ENCODE results near the gene TRPV2.
A peak's percentile ranks its signal among the peaks of the same experiment; 100 is the strongest.

The TRPV2 gene

DNA sequence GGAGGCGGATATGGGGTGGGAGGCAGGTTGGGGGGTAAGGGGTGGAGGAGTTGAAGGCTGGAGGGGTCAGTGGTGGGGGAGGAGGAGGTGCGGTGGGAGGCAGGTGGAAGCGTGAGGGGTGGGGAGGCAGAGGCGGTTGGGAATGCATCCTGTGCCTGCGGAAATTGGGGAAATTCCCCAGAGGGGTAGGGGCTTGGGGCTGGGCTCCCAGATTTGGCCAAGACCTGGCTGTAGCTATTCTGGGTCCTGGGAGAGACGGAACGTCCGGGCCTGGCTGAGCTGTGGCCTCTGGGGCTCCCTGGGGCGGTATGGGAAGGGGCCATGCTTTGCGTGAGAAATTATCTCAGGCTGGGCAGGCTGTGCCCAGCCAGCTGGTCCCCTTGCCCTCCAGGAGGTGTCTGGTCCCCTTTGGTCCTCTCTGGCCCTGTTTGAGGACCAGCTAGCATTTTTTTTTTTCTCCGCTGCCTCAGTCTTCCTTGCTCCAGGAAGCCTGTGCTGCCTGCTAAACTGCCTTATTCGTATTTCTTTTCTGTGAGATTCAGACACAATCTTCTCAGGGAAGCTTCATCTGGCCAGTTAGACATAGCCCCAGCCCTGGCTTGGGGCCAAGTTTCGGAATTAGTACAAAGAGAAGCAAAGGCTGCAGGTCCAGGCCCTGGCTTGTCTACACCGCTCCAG, 7.3 kb upstream of the TRPV2 start:
- peak; percentile 29 for DNase-seq (ENCODE audit: low spot score)

DNA sequence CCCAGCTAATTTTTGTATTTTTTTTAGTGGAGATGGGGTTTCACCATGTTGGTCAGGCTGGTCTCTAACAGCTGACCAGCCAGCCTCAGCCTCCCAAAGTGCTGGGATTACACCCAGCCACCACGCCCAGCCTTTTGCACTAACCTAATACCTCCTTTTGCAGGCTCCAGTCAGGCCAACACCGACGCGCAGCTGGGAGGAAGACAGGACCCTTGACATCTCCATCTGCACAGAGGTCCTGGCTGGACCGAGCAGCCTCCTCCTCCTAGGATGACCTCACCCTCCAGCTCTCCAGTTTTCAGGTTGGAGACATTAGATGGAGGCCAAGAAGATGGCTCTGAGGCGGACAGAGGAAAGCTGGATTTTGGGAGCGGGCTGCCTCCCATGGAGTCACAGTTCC, 2.0 kb downstream of the TRPV2 start:
- no peak for DNase-seq (ENCODE audit: low spot score)

DNA sequence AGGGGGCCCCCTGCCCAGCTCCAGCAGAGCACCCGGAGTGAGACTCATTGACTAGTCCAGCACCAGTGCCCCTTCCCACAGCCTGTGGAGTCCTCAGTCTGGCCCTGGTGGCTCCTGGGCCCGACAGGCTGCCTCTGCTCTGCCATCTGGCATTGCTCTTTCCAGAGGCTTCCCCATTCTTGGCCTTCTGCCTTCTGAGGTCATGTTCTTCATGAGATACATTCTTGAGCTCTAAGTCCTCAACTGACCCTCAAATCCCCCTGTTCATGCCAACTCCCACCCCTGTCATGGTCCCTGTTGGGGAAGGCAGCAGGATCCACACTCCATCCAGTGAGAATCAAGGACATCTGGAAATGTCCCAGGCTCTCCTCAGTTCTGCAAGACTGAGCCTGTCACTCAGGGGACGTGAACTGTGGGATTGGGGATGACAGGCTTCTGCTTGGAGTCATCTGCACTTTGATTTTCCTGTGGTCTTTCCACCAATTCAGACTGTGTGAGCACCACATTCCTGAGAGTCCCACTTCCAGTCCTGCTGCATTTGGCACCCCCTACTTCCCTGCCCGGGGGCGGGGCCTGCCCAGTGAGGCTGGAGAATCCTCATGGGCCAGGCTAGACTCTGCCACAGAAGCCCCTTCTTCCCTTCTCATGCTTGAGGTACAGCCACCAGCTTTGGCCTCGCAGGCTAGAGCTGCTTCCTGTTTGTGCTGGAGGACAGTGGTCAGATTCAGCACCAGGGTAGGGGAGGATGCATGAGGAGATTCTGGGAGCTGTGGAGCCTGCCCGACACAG, 2.7 kb downstream of the TRPV2 start:
- peak; percentile 51 for DNase-seq (ENCODE audit: low spot score)

GRCh38 chr17:16418685-16419068, 3.3 kb downstream of the TRPV2 start:
- DNase-seq (ENCODE audit: low spot score), result no peak

GRCh38 chr17:16419074-16419928, 3.9 kb downstream of the TRPV2 start:
- peak; percentile 84 for DNase-seq (ENCODE audit: low spot score)

- peak; percentile 70 for DNase-seq (ENCODE audit: low spot score)
Observed at GRCh38 chr17:16419929-16420271, 4.5 kb downstream of the TRPV2 start.

- DNase-seq (ENCODE audit: low spot score), result no peak
Observed at GRCh38 chr17:16422416-16422815, 7.0 kb downstream of the TRPV2 start.

DNA sequence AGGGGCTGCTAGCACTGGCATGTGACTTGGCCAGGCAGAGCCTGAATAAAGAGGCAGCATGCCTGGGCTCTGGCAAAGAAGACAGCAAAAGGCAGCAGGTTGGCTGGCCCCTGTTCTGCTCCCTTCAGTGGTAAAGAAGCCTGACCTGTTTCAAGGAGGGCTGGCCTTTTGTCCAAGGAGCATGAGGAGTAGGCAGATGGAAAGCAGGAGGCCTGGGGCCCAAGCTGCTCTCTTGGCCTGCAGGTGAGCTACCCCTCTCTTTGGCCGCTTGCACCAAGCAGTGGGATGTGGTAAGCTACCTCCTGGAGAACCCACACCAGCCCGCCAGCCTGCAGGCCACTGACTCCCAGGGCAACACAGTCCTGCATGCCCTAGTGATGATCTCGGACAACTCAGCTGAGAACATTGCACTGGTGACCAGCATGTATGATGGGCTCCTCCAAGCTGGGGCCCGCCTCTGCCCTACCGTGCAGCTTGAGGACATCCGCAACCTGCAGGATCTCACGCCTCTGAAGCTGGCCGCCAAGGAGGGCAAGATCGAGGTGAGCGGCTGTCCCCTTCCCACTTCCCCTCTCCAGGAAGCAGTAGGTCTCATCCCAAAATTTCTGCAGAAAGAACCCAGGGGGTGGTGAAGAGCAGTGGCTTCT, 8.0 kb downstream of the TRPV2 start:
- DNase-seq (ENCODE audit: low spot score), result no peak

DNA sequence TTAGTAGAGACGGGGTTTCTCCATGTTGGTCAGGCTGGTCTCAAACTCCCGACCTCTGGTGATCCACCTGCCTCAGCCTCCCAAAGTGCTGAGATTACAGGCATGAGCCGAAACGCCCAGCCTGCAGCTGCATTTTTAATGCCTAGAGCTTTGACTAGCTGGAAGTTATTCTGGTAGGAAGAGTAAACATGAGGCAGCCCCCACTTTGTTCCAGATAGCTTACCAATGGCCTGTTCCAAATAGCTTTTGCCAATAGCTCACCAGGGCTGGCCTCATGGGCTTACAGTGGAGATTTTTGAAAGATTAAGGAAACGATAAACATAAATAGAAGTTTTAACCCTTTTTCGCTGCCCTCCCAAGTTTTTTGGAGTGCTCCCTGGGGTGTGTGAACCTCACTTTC, 9.8 kb downstream of the TRPV2 start:
- no peak for DNase-seq (ENCODE audit: low spot score)

DNA sequence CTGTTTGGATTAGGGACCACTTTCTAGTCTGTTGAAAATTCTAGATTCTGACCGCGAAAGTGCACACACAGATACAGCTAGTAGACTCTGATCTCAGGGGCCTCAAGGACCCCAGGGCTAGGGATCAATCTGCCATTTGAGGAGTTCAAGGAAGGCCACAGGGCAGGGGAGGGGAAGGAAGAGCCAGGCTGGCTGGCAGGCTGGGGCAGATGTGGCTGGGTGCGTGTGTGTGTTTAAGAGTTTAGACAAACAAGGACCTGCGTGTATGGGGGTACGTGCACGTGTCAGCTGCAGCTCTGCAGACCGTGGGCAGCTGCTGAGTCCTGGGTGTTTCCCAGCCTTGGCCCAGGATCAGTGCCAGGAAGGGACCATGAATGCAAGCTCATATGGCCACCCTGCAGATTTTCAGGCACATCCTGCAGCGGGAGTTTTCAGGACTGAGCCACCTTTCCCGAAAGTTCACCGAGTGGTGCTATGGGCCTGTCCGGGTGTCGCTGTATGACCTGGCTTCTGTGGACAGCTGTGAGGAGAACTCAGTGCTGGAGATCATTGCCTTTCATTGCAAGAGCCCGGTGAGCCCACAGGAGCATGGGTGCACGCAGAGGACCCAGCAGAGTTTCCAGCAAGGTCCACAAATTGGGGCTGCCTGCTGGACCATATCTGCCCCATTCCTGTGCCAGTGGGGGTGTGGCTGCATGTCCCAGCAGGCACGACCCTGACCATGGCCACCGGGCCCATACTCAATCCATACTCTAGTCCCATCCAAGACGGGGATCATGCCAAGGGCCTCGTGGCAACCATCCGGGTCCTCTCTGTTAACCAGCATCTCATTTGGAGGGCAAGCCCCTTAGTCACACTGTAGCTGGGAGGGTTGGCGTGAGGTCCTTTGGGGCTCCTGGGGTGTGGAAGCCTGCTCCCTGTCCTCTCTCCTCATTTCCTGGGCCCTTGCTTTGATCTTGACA, 10.6 kb downstream of the TRPV2 start:
- no peak for DNase-seq (ENCODE audit: low spot score)

- DNase-seq (ENCODE audit: low spot score), result no peak
Observed at GRCh38 chr17:16427020-16427419, 11.6 kb downstream of the TRPV2 start.

GRCh38 chr17:16428098-16428882, 12.9 kb downstream of the TRPV2 start:
- peak; percentile 81 for DNase-seq (ENCODE audit: low spot score)

- no peak for DNase-seq (ENCODE audit: low spot score)
Observed at GRCh38 chr17:16429083-16429482, 13.7 kb downstream of the TRPV2 start.

GRCh38 chr17:16430650-16431049, 15.3 kb downstream of the TRPV2 start:
- no peak for DNase-seq (ENCODE audit: low spot score)

DNA sequence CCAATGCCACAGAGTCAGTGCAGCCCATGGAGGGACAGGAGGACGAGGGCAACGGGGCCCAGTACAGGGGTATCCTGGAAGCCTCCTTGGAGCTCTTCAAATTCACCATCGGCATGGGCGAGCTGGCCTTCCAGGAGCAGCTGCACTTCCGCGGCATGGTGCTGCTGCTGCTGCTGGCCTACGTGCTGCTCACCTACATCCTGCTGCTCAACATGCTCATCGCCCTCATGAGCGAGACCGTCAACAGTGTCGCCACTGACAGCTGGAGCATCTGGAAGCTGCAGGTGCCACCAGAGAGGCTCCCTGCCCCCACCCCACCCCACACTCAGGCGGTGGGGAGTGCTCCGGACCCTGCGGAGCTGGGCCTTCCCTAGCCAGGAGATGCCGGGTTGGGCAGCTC, 16.6 kb downstream of the TRPV2 start:
- no peak for DNase-seq (ENCODE audit: low spot score)

GRCh38 chr17:16433514-16433913, 18.1 kb downstream of the TRPV2 start:
- DNase-seq (ENCODE audit: low spot score), result no peak

DNA sequence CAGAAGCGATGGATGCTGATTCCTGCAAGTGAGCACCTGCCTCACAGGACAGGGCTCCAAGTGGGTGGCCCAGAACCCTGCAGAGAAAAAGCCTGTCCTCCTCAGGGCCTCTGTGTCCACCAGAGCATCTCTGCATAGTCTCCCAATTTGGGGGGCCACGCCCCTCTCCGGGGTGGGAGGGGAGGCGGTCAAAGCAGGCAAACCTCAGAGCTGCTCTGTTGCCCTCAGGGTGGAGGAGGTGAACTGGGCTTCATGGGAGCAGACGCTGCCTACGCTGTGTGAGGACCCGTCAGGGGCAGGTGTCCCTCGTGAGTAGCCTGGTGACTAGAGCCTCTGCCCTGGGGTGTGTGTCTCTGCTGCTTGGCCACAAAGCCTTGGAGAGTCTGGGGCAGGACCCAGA, 19.3 kb downstream of the TRPV2 start:
- DNase-seq (ENCODE audit: low spot score), result no peak

DNA sequence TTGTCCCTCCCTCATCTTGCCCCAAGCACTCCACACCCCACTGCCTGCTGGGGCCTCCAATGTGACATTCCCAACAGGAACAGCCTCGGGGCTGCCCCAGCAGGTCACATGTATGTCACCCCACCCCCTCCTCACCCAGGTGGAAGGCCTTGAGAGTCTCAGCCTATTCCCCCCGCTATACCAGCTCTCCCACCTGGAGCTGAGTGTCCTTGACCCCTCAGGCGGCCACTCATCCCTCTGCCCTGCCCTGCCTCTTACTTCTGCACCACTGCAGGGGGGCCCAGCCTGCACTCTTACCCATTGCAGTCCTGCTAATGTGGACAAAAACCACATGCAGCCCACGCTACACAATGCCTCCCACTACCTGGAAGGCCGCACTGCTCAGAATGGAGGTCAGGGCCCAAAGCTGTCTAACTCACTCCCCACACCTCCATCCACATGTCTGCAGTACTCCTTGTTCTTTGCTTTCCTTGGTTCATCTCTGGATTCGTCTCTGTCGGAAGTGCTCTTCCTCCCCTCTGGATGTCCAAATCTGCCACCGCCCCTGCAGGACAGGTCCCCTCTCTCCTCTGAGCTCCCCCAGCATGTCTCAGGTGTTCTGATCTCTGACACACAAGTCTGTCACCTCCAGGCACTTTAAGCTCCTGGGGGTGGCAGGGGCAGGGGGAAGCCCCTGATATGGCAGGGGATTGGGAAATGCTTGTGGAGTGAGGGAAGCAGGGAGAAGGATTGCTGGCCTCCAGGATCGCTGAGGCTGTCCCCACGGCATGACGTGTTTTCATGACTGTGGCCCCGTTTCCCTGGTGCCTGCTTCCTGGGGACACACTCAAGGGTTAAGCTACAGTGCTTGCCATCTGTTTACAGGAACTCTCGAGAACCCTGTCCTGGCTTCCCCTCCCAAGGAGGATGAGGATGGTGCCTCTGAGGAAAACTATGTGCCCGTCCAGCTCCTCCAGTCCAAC, 20.8 kb downstream of the TRPV2 start:
- no peak for DNase-seq (ENCODE audit: low spot score)

GRCh38 chr17:16437083-16437482, 21.7 kb downstream of the TRPV2 start:
- DNase-seq (ENCODE audit: low spot score), result no peak
